NCI-H1092 (cell line): ENCODE measurements around the gene COPZ2.
A peak's percentile ranks its signal among the peaks of the same experiment; 100 is the strongest.
"Not testable (repeated sequence)": the region's sequence is repeated elsewhere in the genome, so short reads cannot be mapped to it uniquely, and the experiment has no call there.

Experiments used
- DNase-seq: peaks from one replicate; lab custom pipeline; 2025; lab: John Stamatoyannopoulos, UW

The COPZ2 gene

GRCh38 chr17:48056246-48056745 lies 18.7 kb upstream of the COPZ2 start:
- DNase-seq, result no peak

DNA sequence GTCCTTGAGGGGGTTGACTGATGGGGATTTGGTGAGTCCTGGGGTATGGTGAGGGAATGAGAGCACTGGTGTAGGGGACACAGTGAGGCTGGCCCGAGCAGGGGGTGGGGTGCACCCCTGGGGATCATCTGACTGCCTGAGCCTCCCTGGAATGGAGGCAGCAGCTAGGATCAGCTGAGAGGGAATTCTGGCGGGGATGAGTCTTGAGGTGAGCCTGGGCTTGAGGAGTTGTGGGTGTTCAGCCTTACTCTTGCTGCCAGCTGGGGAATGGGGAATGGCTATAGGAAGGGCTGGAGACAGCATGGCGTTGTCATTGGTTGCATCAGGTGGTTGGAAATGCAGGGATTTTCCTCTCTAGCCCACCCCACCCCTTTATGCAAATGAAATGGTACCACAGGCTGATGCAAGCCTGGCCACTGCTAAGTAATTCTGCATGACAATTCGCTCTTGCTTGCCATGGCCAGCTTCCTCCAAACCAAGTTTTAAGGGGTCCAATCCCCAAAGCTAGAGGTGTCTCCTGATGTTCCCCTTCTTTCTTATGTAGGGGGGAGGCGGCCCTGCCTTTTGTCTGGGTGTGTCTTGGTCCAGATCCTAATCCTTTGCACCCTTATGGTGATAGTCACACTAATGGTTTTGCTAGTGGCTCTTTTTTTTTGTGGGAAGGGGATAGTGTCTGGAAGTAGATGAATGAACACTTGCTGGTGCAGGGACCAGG lies 18.1 kb upstream of the COPZ2 start:
- DNase-seq, result no peak

DNA sequence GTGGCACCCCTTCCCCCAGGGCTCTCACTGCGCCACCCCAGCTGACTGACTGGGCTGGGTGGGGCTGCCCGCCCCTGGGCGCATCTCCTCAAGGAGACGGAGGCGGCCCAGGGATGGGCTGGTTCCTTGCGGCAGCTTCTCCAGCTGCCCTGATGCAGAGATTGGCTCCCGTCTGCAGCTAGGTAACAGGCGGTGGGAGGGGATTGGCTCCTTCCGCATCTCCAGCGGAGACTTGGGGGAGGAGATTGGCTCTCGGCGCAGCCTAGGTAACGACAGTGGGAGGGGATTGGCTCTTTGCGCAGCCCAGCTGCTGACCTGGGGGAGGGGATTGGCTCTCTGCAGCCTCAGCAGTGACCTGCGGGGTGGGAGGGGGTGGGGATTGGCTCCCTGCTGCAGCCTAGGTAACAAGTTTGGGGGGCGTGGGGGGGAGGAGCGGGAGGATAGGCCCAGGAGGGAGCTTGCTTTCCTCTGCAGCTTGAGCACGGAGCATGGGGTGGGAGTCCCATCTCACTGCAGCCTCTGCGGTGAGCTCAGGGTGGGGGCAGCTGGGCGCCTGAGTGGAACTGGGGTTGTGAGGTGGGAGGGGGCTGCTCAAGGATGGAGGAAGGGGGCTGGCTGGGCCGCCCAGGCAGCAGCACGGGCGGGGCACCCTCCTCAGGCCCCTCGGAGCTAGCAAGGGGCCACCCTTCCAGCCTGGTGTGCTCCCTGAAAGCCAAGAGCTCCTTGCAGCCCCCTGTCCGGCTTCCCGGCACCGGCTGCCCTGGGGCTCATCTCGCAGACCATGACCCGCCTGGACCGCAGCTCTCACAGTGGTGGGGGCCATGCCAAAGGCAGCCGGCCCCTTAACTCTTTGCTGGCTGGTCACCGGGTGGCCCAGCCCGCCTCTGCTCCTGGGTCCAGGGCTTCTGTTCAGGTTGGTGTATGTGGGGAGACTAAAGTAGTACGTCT lies 16.9 kb upstream of the COPZ2 start:
- peak; percentile 92 for DNase-seq

GRCh38 chr17:48053758-48054237 lies 16.2 kb upstream of the COPZ2 start:
- DNase-seq, result no peak

DNA sequence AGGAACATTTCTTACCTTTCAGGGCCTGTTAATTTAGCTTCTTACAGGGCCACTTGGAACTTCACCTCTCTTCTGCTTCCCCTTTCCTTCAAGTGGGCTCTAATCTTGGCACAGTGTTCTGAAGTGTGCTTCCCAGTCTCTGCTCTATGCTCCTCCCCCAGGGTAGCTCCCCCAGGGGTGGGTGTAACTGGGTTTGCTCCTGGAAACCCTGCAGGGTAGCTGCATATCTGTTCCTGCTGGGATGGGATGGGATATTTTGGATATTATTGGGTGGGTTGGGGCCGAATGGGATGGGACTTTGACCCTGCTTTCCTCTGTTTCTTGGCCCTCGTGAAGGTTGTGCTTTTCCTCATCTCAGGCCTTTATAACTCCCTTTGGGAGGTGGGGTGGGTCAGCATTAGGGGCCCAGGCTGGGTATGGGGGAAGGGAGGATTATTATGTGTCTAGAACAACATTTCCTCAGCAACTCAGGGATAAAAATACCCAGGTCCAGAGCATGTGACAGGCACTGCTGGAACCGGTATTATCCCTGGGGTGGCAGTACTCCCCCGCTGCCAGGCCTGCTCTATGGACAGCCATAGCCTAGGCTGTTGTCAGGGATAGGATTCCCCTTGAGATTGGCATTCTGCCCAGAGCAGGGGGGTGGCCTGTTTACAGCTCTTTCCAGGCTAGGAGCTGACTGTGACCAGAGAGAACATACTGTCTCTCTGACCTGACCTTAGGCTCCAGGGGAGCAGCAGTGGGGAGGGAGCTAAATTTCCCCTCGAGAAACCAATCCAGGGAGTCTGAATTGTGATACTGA lies 15.6 kb upstream of the COPZ2 start:
- peak; percentile 74 for DNase-seq

GRCh38 chr17:48051706-48052486 lies 14.3 kb upstream of the COPZ2 start:
- DNase-seq, result no peak

- DNase-seq, result no peak
These were observed 13.7 kb upstream of the COPZ2 start for GRCh38 chr17:48051283-48051682.

- DNase-seq, result peak; percentile 24
These were observed 11.0 kb upstream of the COPZ2 start for GRCh38 chr17:48048384-48049126.

GRCh38 chr17:48047741-48048383 lies 10.3 kb upstream of the COPZ2 start, which contains the start of gene NFE2L1:
NFE2L1 (plus strand) TSS chr17:48048359; CDS start chr17:48051119, 2,760 bp downstream.
- peak; percentile 99 for DNase-seq

DNA sequence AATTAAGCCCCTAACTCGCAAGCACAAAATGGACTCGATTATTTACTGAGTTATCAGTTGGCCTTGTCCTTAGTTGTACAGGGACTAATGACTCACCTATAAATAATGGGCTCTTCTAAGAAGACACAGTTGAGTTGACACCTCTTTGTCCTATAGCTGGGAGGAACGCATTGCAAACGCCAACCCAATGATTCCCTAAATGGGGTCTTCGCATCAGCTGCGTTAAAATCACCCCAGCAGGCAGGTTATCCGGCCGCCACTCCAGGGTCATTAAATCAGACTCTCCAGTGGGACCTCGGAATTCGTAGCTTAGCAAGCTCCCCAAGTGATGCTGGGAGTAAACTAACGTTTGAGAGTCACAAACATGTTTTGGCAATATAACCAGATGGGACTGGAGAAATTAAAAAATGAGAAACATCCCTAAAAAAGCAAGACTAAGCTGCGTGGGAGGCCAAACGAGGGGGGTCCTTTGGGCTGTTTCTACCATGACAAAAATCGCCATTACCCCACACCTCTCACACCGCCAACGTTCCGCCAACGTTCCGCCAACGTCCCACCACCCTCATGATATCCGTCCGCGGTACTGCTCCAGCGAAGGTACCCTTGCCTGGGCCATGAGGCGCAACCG lies 9.6 kb upstream of the COPZ2 start:
- no peak for DNase-seq

DNA sequence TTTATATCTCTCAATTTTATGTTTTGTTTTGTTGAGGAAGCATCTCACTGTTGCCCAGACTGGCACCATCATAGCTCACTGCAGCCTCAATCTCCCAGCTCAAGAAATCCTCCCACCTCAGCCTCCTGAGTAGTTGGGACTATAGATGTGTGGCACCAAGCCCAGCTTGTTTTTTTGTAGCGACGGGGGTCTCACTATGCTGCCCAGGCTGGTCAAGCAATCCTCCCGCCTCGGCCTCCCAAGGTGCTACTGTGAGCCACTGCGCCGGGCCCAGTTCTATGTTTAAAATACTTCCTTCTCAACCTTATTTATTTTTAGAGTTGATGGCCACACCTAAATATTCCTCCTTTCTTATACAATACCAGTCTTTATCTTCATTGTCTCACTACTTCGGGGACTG lies 8.7 kb upstream of the COPZ2 start:
- DNase-seq, result no peak

- no peak for DNase-seq
These were observed 7.9 kb upstream of the COPZ2 start for GRCh38 chr17:48045316-48046001.

DNA sequence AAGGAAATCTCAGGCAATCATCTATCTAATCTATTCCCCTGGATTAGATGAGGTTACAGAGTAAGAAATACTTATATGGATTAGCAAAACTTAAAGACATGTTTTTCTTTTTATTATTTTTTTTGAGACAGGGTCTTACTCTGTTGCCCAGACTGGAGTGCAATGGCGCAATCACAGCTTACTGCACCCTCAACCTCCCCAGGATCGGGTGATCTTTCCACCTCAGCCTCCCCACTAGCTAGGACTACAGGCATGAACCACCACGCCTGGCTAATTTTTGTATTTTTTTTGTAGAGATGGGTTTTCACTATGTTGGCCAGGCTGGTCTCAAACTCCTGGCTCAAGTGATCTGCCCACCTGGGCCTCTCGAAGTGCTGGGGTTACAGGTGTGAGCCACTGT lies 7.3 kb upstream of the COPZ2 start:
- DNase-seq, result no peak

DNA sequence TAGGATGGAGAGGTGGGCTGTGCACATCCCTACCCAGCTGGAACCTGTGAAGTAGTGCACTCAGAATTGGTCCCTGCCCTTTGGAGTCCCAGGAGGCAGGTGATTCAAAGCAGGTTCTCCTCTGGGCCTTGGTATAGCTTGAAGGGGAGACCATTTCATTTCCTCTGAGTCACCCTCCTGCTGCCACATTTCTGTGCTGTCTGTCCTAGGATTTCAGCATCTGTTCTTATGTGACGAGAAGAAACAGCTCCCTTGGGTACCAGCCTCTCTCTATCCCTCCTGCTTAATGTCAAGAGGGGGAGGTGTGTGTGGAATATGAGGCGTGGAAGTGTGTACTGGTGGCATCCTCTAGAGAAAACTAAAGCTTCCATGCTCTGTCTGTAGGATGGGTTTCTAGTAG lies 5.6 kb upstream of the COPZ2 start:
- no peak for DNase-seq

DNA sequence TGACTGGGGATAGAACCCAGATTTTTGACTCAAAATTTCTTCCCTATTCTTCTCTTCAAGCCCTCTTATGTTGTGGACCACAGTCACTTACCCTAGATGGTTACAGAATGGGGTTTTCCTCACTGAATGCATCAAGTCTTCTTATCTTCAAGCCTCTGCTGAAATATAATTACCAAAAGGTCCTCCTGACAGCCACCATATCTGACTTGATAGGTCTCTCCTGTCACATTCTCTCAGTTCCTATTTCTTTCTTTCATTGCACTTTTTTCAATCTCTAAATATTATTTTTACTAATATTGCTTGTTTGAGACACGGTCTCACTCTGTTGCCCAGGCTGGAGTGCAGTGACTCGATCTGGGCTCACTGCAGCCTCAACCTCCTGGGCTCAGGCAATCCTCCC lies 1.1 kb upstream of the COPZ2 start:
- DNase-seq, result no peak

GRCh38 chr17:48037838-48038323 lies 284 bp upstream of the COPZ2 start:
- no peak for DNase-seq

DNA sequence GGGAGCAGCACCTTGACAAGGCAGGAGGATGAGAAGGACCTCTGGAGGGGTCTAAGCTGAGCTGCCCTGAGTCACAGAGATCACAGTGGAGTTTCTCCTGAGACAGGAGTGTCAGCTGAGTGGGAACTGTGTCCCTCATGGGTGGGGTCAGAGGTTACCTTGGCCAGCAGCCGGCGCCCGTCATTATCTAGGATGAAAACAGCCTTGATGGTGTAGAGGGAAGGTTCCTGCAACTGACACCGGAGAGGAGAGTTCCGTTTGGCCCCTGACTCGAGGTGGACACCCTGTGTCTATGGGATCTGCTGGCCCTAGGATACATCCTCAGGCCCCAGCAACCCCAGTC lies 933 bp downstream of the COPZ2 start:
- no peak for DNase-seq

GRCh38 chr17:48034734-48035133 lies 2.9 kb downstream of the COPZ2 start:
- not testable (repeated sequence) for DNase-seq

- DNase-seq, result no peak
These were observed 5.6 kb downstream of the COPZ2 start for GRCh38 chr17:48031966-48032365.
